ENCODE data around the gene TMEM126A.

The TMEM126A gene

DNA sequence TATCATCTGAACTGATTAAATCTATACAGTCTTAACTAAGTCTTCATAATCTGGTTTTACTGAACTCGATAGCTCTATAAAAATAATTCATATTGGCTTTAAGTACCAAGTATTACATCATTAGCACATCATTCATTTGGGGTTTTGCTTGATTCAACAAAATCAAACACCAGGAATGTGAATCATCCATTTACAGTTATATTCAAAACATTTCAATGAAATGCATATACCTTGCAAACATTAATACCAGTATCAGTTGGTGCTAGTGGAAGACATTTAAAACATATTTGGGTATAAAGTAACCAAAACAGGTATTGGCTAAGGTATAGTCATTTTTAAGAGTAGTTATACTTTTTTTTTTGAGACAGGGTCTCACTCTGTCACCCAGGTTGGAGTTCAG is 50.4 kb downstream of the TMEM126A start:
- no peak for DNase-seq

DNA sequence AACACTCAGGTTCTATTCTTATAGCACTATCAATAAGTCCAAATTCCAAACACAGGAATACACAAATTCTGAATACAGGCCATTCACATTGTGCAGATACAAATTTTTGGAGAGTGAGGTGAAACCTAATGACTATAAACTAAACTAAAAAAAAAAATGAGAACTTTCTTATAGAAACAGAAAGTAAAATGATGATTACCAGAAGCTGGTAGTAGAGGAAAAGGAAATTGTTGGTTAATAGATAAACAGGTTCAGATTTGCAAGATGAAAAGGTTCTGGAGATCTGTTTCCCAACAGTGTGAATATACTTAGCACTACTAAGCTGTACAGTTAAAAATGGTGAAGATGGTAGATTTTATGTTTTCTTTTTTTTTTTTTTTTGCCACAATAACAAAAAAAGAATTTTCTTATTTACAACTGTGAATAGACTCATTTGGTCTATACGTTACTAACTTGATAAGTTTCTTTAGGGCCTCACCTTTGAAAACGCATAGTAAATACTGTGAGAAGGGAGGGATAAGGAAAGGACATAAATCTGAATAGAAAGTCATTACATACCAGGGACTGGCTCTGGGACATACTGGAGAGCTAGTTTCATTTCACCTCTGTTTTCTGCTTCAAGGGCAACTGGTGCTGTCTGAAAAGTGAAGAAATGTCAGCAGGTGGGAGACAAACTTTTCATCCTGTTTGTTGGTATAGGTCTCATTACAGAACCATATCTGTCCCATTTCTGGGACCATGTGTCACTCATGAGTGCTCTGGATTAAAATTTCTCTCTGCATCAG is 52.4 kb downstream of the TMEM126A start:
- DNase-seq: no peak

DNA sequence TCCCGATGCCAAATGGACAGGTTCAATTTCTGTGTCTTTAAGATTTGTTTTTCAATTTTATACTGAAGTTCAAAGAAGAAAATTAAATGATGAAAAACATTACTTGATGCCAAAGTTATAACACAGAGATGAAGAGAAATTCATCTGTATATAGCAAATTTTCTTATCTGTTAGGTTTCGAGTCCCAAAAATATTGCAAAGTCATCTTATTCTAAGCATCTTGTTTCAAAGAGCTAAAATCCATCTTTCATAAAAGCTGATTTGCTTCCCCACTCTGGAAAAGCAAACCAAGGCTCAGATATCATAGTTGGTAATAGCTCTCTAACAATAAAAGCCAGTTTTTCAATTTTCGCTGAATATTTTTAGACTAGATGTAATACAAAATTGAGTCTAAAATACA is 57.2 kb downstream of the TMEM126A start:
- no peak for DNase-seq

GRCh38 chr11:85705800-85706199 is 58.0 kb downstream of the TMEM126A start:
- no peak for DNase-seq

All from hematopoietic multipotent progenitor cell treated with erythropoietin and hydrocortisone succinate and interleukin-3 and kit ligand, for 8 days (in vitro differentiated cells).